Transverse colon (tissue), 3 donors: Measurements from ENCODE around the gene RPTN.

Source experiments
- CTCF ChIP-seq, 5 experiments: fragments of 200-600 bp in 3 of 5; fragments of 450-650 bp in 2 of 5; sonication (generic) in 3 of 5; IDR thresholded peaks; 1 replicate in 2 of 5; 2 replicates in 3 of 5; pipeline ENCODE4 v1.5.1; 2016 to 2017; ENCODE audit warnings: antibody characterized with exemption in 5 of 5, inconsistent platforms in 3 of 5, mild to moderate bottlenecking in 2 of 5, moderate library complexity in 1 of 5
- EP300 ChIP-seq: sonication (generic); formaldehyde crosslinking; IDR thresholded peaks from one replicate; pipeline ENCODE4 v1.6.1; 2017; ENCODE audit warnings: antibody characterized with exemption, low read depth
- POLR2A ChIP-seq: fragments of 450-650 bp; IDR thresholded peaks from one replicate; pipeline ENCODE4 v1.6.1; 2016; ENCODE audit warnings: antibody characterized with exemption, mild to moderate bottlenecking, moderate library complexity

- TF ChIP-seq CTCF (IDR thresholded peaks at IDR 0.05) (no peak), EP300 (no peak), POLR2A (no peak)
These were observed 43.7 kb downstream of the RPTN start, which contains the start of gene TCHH for GRCh38 chr1:152115344-152115743.
